Ramos (cell line): Measurements from ENCODE around the gene MTA3.
"Not testable (repeated sequence)": the region's sequence is repeated elsewhere in the genome, so short reads cannot be mapped to it uniquely, and the experiment has no call there.

Experiments used
- in situ Hi-C: fragments of 300-500 bp; cut with MboI; formaldehyde crosslinking; loops from one replicate; pipeline ENCODE4 v1.14.3; 2022; ENCODE audit warnings: low sequenced_read_pairs; ENCODE audit not compliant: unreplicated experiment

The MTA3 gene

GRCh38 chr2:42721898-42722297, 153.5 kb downstream of the MTA3 start:
- in situ Hi-C loops, result no loop called here

GRCh38 chr2:42722320-42723190, 154.1 kb downstream of the MTA3 start:
- in situ Hi-C loops, result no loop called here

DNA sequence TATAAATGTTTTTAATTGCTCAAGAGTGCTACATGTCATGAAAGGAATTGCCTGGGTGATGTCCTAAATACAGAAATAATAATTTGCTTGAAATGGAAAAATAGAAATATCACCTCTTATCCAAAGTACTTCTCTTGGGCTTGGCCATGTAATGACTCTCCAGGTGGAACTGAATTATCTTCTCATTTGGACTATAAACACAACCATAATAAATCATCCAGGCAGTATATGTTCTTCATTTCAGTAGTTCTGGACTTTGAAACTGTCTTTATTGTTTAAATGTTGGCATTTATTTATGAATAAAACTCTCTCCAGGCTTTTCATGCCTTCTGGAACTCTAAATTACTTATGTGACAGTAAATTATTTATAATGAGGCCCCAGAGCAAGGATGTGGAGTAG, 155.0 kb downstream of the MTA3 start:
- in situ Hi-C loops, result no loop called here

GRCh38 chr2:42724886-42725285, 156.5 kb downstream of the MTA3 start:
- in situ Hi-C loops, result no loop called here

GRCh38 chr2:42725657-42726056, 157.2 kb downstream of the MTA3 start:
- in situ Hi-C loops, result no loop called here

- in situ Hi-C loops, result no loop called here
Observed at GRCh38 chr2:42726680-42727079, 158.2 kb downstream of the MTA3 start.

DNA sequence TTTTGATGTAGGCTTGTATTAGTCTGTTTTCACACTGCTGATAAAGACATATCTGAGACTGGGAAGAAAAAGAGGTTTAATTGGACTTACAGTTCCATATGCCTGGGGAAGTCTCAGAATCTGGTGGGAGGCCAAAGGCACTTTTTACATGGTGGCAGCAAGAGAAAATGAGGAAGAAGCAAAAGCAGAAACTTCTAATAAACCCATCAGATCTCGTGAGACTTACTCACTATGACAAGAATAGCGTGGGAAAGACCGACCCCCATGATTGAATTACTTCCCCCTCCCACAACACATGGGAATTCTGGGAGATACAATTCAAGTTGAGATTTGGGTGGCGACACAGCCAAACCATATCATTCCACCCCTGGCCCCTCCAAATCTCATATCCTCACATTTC, 162.9 kb downstream of the MTA3 start:
- in situ Hi-C loops, result not testable (repeated sequence)

- in situ Hi-C loops, result no loop called here
Observed at GRCh38 chr2:42733852-42734251, 165.4 kb downstream of the MTA3 start.

DNA sequence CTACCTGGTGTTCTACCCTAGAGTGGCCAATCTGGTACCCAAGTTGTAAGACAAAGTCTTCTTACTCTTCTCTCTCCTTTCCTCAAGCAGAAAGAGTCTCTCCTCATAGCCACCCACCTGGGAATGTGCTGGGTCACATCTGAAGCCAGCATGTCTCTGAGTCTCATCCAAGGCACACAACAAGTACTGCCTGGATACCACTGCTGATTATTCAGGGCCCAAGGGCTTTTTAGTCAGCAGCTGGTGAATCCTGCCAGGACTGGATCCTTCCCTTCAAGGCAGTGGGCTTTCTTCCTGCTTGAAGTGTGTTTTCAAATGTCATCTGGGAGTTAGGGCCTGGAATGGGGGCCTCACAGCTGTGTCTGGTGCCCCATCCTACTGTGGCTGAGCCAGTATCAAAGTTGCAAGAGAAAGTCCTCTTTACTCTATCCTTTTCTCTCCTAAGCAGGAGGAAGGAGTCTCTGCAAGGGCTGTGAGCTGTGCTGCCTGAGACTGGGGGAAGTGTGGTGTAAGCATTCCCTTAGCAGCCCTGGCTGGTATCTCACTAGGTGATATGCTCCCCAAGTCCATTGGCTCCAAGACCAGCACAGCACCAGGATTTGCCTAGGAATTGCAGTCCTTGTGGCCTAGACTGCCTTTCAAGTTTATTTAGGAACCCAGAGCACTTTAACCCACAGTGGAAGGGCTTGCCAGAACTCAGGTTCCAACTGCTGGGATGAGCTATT, 168.3 kb downstream of the MTA3 start:
- in situ Hi-C loops, result no loop called here

- in situ Hi-C loops, result no loop called here
Observed at GRCh38 chr2:42741140-42741539, 172.7 kb downstream of the MTA3 start.

DNA sequence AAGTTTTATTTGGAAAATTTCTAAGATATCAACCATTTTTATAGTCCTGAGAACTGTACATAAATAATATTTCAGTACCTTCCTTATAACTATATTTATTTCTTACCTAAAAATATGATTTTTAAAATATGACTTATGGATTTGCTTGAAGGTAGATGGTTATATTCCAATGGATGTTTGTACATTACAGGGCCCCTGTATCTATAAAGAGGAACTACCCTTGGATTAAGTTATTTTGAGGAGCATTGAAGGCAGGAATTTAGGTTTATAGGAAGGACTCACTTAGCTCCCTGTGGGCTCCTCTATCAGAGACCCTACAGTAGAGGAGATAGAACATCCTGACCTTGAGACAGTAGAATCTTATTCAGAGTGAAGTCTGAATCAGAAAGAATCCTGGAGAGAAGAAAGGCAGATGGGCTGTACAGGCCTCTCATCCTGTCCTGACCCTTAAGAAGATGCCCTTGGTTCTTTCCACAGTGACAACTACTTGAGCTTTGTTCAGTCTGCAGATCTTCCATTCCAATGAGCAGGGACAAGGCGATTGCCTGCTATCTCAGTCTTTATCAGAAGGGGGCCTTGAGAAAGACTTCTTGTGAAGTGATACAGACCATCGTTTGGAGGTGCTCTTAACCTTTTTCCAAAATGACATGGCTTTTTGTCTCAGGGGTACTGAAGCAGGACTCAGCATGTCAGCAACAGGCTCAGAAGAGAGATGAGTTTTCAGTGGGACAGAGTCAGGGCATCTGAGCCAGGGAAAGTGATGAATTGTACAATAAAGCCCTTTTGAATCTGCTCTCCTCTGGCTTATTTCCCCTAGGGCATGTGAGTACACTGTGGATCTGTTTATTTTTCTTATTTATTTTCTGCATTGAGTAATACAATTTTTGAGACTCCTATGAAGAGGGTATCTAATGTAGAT, 174.6 kb downstream of the MTA3 start:
- in situ Hi-C loops, result no loop called here

GRCh38 chr2:42743659-42743990, 175.2 kb downstream of the MTA3 start:
- in situ Hi-C loops, result no loop called here

- in situ Hi-C loops, result no loop called here
Observed at GRCh38 chr2:42744545-42745082, 176.2 kb downstream of the MTA3 start.

DNA sequence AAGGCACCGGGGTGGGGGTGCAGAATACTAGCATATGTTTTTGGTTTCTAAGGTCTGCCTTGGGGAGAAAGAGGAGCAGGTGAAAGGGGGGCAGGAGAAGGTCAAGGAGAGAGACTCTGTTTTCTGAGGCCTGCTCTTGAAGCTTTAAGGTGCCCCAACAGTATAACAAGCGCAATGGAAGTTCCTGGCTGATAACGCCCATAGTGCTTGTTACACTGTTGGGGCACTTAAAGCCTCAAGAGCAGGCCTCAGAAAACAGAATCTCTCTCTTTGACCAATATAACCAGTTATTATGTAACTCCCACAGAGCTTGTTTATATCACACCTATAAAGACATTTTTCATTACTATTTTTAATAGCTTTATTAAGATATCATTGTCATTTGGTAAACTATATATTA, 179.0 kb downstream of the MTA3 start:
- in situ Hi-C loops, result no loop called here

DNA sequence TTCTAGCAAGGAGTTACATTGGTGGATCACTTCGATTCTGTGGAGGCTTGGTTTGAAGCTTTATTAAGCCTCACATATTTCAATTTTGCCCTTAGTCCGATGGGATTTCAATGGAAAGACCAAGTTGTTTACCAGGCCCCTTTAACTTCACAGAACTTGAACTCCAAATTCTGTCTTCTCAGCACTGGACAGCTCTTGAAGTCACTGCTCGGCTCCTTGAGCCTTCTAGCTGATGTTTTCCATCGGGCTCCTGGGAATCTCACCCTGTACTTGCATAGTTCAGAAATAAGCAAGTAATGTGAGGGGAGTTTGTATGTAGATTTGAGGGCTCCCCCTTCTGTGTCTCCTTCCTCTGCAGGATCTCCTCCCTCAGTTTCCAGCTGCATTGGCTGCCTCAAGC, 180.4 kb downstream of the MTA3 start:
- in situ Hi-C loops, result no loop called here

DNA sequence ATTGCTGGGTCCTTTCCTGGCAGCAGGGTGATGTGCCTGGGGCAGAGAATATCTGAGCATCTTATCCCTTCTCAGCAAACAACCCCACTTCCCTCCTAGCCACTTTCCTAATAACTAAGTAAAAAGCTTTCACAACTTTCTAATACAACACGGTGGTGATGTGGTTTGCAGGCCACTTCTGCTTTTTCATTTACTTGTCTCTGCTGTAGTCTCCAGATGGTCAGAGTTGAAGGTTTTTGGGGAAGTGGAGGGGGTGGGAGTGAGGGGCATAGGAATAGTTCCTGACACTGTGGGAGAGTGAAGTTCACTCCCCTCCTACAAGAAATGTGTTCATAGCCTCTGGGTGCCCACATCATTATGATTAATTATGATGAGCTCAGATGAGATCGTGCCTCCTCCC, 183.9 kb downstream of the MTA3 start:
- in situ Hi-C loops, result no loop called here

- in situ Hi-C loops, result no loop called here
Observed at GRCh38 chr2:42752816-42753813, 184.7 kb downstream of the MTA3 start.

DNA sequence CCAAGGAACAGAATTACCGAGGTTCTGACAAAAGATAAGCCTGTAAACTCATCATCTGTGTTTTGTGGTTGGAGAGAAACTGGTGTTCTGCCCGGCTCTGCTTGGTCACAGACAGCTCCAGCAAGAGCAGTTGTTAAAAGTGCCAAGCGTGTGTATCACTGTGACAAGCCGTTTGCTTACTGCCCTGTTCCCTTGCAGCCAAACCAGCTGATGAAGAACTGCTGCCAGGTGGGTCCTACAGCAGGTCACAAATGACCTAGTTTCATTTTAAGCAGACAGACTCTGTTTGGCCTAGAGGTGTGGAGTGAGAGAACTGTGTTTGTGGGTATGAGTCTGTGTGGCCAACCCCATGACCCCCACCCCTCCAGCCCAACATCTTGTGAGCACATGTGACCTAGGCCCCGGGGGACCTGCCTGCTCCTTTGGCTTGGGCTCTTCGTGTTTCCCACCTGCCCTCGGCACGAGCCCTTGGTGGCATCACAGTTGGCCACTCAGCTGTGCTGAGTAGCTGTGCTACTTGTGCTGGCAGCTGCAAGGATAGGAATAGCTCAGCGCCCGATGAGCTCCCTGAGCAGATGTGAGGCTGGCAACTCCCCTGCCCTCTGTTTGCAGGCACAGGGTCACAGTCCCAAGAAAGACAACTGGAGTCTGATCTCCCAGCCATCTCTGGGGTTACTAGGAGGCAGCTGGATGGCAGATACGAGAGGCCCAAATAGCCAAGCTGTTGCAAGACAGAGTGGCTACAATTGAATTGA, 185.8 kb downstream of the MTA3 start:
- in situ Hi-C loops, result no loop called here

DNA sequence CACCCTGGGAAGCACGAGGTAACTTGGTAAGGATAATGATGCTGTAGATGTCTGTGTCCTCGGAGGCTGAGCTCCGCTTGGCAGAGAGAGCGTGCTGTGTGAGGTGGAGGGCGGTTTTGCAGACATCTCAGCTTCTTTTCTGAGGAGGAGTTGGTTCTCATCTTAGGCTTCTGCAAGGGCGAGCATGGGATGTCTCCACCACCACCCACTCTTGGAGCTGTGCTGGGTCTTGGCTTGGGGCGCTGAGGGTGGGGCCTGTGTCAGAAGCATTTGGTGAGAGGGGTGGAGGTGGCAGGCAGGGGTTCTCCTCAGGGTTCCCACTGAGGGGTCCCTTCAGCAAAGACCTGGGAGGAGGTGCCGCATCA, 186.3 kb downstream of the MTA3 start:
- in situ Hi-C loops, result no loop called here
